Kidney (tissue), 14 donors: ENCODE measurements around the gene MTMR11. TPM values are rescaled to one million over a fixed set of nuclear protein-coding genes. Genes with fewer than 3 reads are reported as not detected.

Source experiments
- DNase-seq, 5 donors: peaks; one replicate each; pipeline ENCODE4 v3.0.0-alpha.2; 2013 to 2020
- FAIRE-seq: peaks from 2 replicates; lab custom pipeline; 2012; peaks lifted over from hg19 to GRCh38; lab: Jason Lieb, UNC
- H3K27ac ChIP-seq, 2 donors: one replicate each; pipeline ENCODE4 v1.7.0; 2013; ENCODE audit warnings: low read depth in 2 of 2, low read length in 2 of 2, inconsistent platforms in 1 of 2
- H3K27me3 ChIP-seq: one replicate; pipeline ENCODE4 v1.7.1; 2013; ENCODE audit warnings: low read length, inconsistent platforms; ENCODE audit not compliant: control insufficient read depth, insufficient read depth
- H3K36me3 ChIP-seq, 3 donors: one replicate each; pipeline versions ENCODE4 v1.7.0 to v1.7.1; 2013; ENCODE audit warnings: low read length in 3 of 3, control low read depth in 1 of 3, inconsistent platforms in 1 of 3; ENCODE audit not compliant: insufficient read depth in 3 of 3, control insufficient read depth in 2 of 3
- H3K4me1 ChIP-seq, 3 donors: one replicate each; pipeline versions ENCODE4 v1.7.0 to v1.7.1; 2013; ENCODE audit warnings: low read length in 3 of 3, inconsistent platforms in 1 of 3, low read depth in 1 of 3; ENCODE audit not compliant: control insufficient read depth in 2 of 3, insufficient read depth in 2 of 3
- H3K4me3 ChIP-seq, 3 donors: one replicate each; pipeline versions ENCODE4 v1.7.0 to v1.8.1; 2013; ENCODE audit warnings: low read length in 3 of 3, control low read depth in 1 of 3, inconsistent platforms in 1 of 3
- H3K9ac ChIP-seq, 3 donors: one replicate each; pipeline versions ENCODE4 v1.7.0 to v1.7.1; 2013; ENCODE audit warnings: low read length in 3 of 3, control low read depth in 1 of 3, inconsistent platforms in 1 of 3
- H3K9me3 ChIP-seq, 3 donors: one replicate each; pipeline versions ENCODE4 v1.7.0 to v1.7.1; 2013; ENCODE audit warnings: low read length in 3 of 3, control low read depth in 1 of 3, inconsistent platforms in 1 of 3; ENCODE audit not compliant: control insufficient read depth in 2 of 3, insufficient read depth in 1 of 3
- CTCF ChIP-seq: IDR thresholded peaks from 3 replicates; pipeline ENCODE4 v1.5.1; 2012; ENCODE audit warnings: mild to moderate bottlenecking, moderate library complexity, borderline replicate concordance; ENCODE audit not compliant: insufficient read depth; ENCODE audit errors: extremely low read depth
- intact Hi-C: fragments of 100-400 bp; cut with DNase I; formaldehyde crosslinking; loops from one replicate; pipeline ENCODE4 v1.11.1; 2022
- polyA plus RNA-seq: library from polyadenylated mRNA; stranded (reverse); fragments of 350-450 nt; fragmentation: Illumina TruSeq; extraction: RNeasy Lipid Tissue Mini Kit (QIAGEN cat#74804); gene quantifications from one replicate; pipeline ENCODE4 v1.2.3, GENCODE V29; 2014; ENCODE audit warnings: low read depth, low replicate concordance; ENCODE audit not compliant: insufficient read depth
- total RNA-seq: library from RNA; stranded (reverse); fragmentation: NEBNext Ultra II Directional; extraction: Animal tissue kit (Norgen Biotek cat#: 25700); gene quantifications from one replicate; pipeline ENCODE4 v1.2.1, GENCODE V29; 2021
- donor health status: control.
- donor health status: control.
- donor health status: control.
- donor health status: control.
- donor health status: control.
- donor health status: DM: yes; HTN: yes; CAD: no.
- donor health status: Normal renal cell carcinoma (clear cell type).

The MTMR11 gene
- total and polyA plus RNA-seq, 2 donors from 2014 or later: 21.6 to 24.7 TPM

- TF ChIP-seq CTCF: no peak
- no peak overlapping the region for H3K9ac ChIP-seq
- DNase-seq (no peak), FAIRE-seq (no peak)
- H3K9me3 ChIP-seq: no peaks in the 10 kb centered on the region
- intact Hi-C loops: no loop called here
- no peak overlapping the region for H3K4me3 ChIP-seq
- H3K4me1 ChIP-seq: no peaks in the 10 kb centered on the region
- peaks cover 1 to 30% (median 21%) of the 10 kb centered on the region in 3 donors for H3K36me3 ChIP-seq
- H3K27me3 ChIP-seq: no peaks in the 10 kb centered on the region
- no peak overlapping the region for H3K27ac ChIP-seq
Measured at GRCh38 chr1:149967041-149967440, 30.4 kb upstream of the MTMR11 start.

GRCh38 chr1:149966405-149966804 lies 29.7 kb upstream of the MTMR11 start:
- Histone ChIP-seq H3K9me3 (no peaks in the 10 kb centered on the region), H3K36me3 (peaks cover 0 to 30% (median 21%) of the 10 kb centered on the region in 3 donors), H3K9ac (no peak overlapping the region), H3K4me3 (no peak overlapping the region), H3K27me3 (no peaks in the 10 kb centered on the region), H3K27ac (no peak overlapping the region), H3K4me1 (no peaks in the 10 kb centered on the region)
- DNase-seq (no peak), FAIRE-seq (no peak)
- intact Hi-C loops: no loop called here
- no peak for TF ChIP-seq CTCF

- Histone ChIP-seq H3K27ac (no peak overlapping the region), H3K4me1 (no peaks in the 10 kb centered on the region), H3K27me3 (no peaks in the 10 kb centered on the region), H3K9me3 (no peaks in the 10 kb centered on the region), H3K36me3 (peaks cover 4 to 23% (median 20%) of the 10 kb centered on the region in 3 donors), H3K9ac (no peak overlapping the region), H3K4me3 (no peak overlapping the region)
- intact Hi-C loops: no loop called here
- DNase-seq (no peak), FAIRE-seq (no peak)
- TF ChIP-seq CTCF: no peak
Measured at GRCh38 chr1:149965440-149965839, 28.8 kb upstream of the MTMR11 start.

- H3K9ac ChIP-seq: no peak overlapping the region
- DNase-seq (no peak), FAIRE-seq (no peak)
- no peak for TF ChIP-seq CTCF
- H3K4me1 ChIP-seq: no peaks in the 10 kb centered on the region
- intact Hi-C loops: loop anchor here (5.0 kb wide), 1 partner anchor 84 kb away; no protein-coding TSS in a partner anchor
- no peak overlapping the region for H3K4me3 ChIP-seq
- H3K27ac ChIP-seq: no peak overlapping the region
- H3K27me3 ChIP-seq: no peaks in the 10 kb centered on the region
- H3K36me3 ChIP-seq: peaks cover 4 to 32% (median 24%) of the 10 kb centered on the region in 3 donors
- no peaks in the 10 kb centered on the region for H3K9me3 ChIP-seq
Measured at GRCh38 chr1:149963358-149963757, 26.7 kb upstream of the MTMR11 start.
